Esophagus squamous epithelium (tissue), 5 donors: ENCODE measurements around the gene CADM2. TPM values are rescaled to one million over a fixed set of nuclear protein-coding genes. Genes with fewer than 3 reads are reported as not detected.

Experiments
- DNase-seq: peaks from one replicate; lab custom pipeline; 2025; lab: John Stamatoyannopoulos, UW
- H3K27ac ChIP-seq, 4 donors: fragments of 200-600 bp; sonication (generic); one replicate each; pipeline ENCODE4 v1.5.1; 2016 to 2019; ENCODE audit warnings: mild to moderate bottlenecking in 1 of 4
- H3K27me3 ChIP-seq, 4 donors: fragments of 200-600 bp; sonication (generic); 1 replicate in 3 of 4; 2 replicates in 1 of 4; pipeline versions ENCODE4 v1.5.1 to v1.6.0; 2017 to 2021; ENCODE audit warnings: antibody characterized with exemption in 1 of 4
- H3K36me3 ChIP-seq, 3 donors: fragments of 200-600 bp; sonication (generic); one replicate each; pipeline ENCODE4 v1.5.1; 2016 to 2019
- H3K4me1 ChIP-seq, 3 donors: fragments of 200-600 bp; sonication (generic); one replicate each; pipeline ENCODE4 v1.5.1; 2017 to 2019
- H3K4me3 ChIP-seq, 4 donors: fragments of 200-600 bp; sonication (generic); 1 replicate in 3 of 4; 2 replicates in 1 of 4; pipeline ENCODE4 v1.5.1; 2016 to 2019; ENCODE audit warnings: mild to moderate bottlenecking in 2 of 4, moderate library complexity in 1 of 4
- H3K9me3 ChIP-seq, 3 donors: fragments of 200-600 bp; sonication (generic); one replicate each; pipeline ENCODE4 v1.5.1; 2016 to 2019
- CTCF ChIP-seq, 6 experiments: fragments of 450-650 bp in 4 of 6; fragments of 200-600 bp in 2 of 6; sonication (generic) in 2 of 6; IDR thresholded peaks; one replicate each; pipeline ENCODE4 v1.5.1; 2016 to 2019; ENCODE audit warnings: antibody characterized with exemption in 6 of 6, mild to moderate bottlenecking in 4 of 6, moderate library complexity in 4 of 6
- POLR2A ChIP-seq, 4 donors: fragments of 450-650 bp; IDR thresholded peaks; one replicate each; pipeline ENCODE4 v1.6.1; 2017; ENCODE audit warnings: antibody characterized with exemption in 4 of 4, mild to moderate bottlenecking in 4 of 4, moderate library complexity in 3 of 4
- WGBS, 2 donors: methylation state at CpG; one replicate each; pipeline ENCODE4 v1.1.5; 2018; 5-methylcytosine and 5-hydroxymethylcytosine counted together
- intact Hi-C: fragments of 100-400 bp; cut with DNase I; formaldehyde crosslinking; loops from one replicate; pipeline ENCODE4 v1.15.0; 2022
- total RNA-seq, 4 donors: library from RNA; depleted of rRNA; stranded (reverse); fragments of >200 nt; gene quantifications; one replicate each; pipeline ENCODE4 v1.1.0, GENCODE V29; 2016
- donor health status: DM: yes; HTN: yes; CAD: no.

The CADM2 gene
- total RNA-seq, 4 donors from 2014 or later = 0.08 to 0.76 (median 0.34) TPM

GRCh38 chr3:85271911-85272310 is 313.1 kb downstream of the CADM2 start:
- Histone ChIP-seq H3K9me3 (no peaks in the 10 kb centered on the region), H3K4me3 (no peak overlapping the region), H3K36me3 (no peaks in the 10 kb centered on the region), H3K27me3 (no peaks in the 10 kb centered on the region), H3K27ac (no peak overlapping the region), H3K4me1 (no peaks in the 10 kb centered on the region)
- DNase-seq = no peak
- intact Hi-C loops = no loop called here
- TF ChIP-seq CTCF (IDR thresholded peaks at IDR 0.05) (no peak), POLR2A (IDR thresholded peaks at IDR 0.05) (no peak)

DNA sequence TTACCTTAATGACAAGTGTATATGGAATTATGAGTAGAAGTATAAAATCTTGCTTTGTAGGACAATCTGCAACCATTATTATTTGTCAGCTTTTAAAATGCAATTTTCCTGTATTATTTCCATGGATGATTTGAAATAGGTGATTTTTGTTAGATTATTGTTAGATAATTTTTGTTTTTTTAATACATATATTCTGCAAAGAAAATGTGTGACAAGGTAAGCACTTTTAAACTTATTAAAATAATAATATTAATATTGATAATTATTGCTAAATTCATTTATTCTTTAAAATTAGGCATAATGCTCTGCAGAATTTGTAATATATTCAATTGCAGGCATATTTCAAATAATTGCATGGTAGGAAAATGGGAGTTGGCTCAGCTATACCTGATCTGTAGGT is 329.5 kb downstream of the CADM2 start:
- intact Hi-C loops = no loop called here
- no peak for DNase-seq

DNA sequence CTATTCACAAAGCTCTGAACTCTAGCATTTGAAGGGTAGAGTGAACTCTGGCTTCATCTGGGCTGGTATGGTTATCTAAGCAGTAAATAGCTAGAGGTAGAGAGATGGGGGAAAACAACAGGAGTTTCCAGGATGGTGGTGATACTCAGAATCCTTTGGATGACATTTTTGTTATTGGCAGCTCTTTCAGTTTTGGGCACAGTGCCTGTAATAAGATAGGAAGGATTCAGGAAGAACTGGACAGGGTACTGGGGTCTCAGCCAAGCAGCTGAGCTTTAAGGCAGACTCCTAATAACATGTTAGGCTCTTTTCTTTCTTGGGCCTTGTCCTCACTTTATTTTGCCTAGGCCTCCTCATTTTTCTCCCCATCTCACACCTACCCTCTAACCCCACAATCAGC is 338.5 kb downstream of the CADM2 start:
- DNase-seq = no peak
- Histone ChIP-seq H3K36me3 (no peaks in the 10 kb centered on the region), H3K27ac (no peak overlapping the region), H3K9me3 (no peaks in the 10 kb centered on the region), H3K4me1 (no peaks in the 10 kb centered on the region), H3K27me3 (no peaks in the 10 kb centered on the region), H3K4me3 (no peak overlapping the region)
- intact Hi-C loops = no loop called here
- TF ChIP-seq POLR2A (IDR thresholded peaks at IDR 0.05) (no peak), CTCF (IDR thresholded peaks at IDR 0.05) (no peak)

More for the DNA sequence above, 329.5 kb downstream of the CADM2 start:
- Histone ChIP-seq H3K27ac (no peak overlapping the region), H3K9me3 (no peaks in the 10 kb centered on the region), H3K36me3 (no peaks in the 10 kb centered on the region), H3K27me3 (no peaks in the 10 kb centered on the region), H3K4me1 (no peaks in the 10 kb centered on the region), H3K4me3 (no peak overlapping the region)
- TF ChIP-seq CTCF (IDR thresholded peaks at IDR 0.05) = no peak
- no peak for TF ChIP-seq POLR2A (IDR thresholded peaks at IDR 0.05)

DNA sequence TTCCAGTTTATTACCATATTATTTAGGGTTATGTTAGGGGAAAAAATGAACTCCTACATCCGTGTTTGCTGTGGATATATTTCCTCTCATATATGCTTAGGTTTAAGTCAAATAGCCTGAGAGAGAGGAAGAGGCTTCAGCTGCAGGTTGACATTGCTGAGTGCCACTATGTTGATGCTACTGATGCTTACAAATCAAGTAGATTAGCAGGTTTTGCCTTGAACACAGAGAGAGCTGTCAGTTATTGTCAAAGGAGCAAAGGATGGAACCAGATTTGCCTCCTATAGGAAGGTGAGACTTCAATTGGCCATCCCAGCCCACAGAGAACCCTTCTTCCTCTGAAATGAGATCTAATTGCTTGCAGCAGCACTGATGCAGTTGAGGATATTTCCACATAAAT is 339.2 kb downstream of the CADM2 start:
- WGBS, 2 donors = 39 to 60% methylated on average over 1 of the region's 1 CpG
- intact Hi-C loops = no loop called here
- no peaks in the 10 kb centered on the region for H3K36me3 ChIP-seq
- H3K27ac ChIP-seq = no peak overlapping the region
- H3K4me1 ChIP-seq = no peaks in the 10 kb centered on the region
- TF ChIP-seq POLR2A (IDR thresholded peaks at IDR 0.05) (no peak), CTCF (IDR thresholded peaks at IDR 0.05) (no peak)
- no peaks in the 10 kb centered on the region for H3K9me3 ChIP-seq
- no peak overlapping the region for H3K4me3 ChIP-seq
- H3K27me3 ChIP-seq = no peaks in the 10 kb centered on the region
- DNase-seq = no peak

- WGBS, 2 donors = 72 to 76% methylated on average over 4 of the region's 4 CpGs
- Histone ChIP-seq H3K27ac (no peak overlapping the region), H3K4me3 (no peak overlapping the region), H3K27me3 (no peaks in the 10 kb centered on the region), H3K4me1 (no peaks in the 10 kb centered on the region), H3K36me3 (no peaks in the 10 kb centered on the region), H3K9me3 (no peaks in the 10 kb centered on the region)
- TF ChIP-seq CTCF (IDR thresholded peaks at IDR 0.05) = no peak
- no peak for TF ChIP-seq POLR2A (IDR thresholded peaks at IDR 0.05)
- DNase-seq = no peak
- intact Hi-C loops = no loop called here
Measured at GRCh38 chr3:85303156-85303555, 344.4 kb downstream of the CADM2 start.
